ENCODE measurements around the gene NMNAT3.
"Not testable (repeated sequence)": the region's sequence is repeated elsewhere in the genome, so short reads cannot be mapped to it uniquely, and the experiment has no call there.

Gene NMNAT3

DNA sequence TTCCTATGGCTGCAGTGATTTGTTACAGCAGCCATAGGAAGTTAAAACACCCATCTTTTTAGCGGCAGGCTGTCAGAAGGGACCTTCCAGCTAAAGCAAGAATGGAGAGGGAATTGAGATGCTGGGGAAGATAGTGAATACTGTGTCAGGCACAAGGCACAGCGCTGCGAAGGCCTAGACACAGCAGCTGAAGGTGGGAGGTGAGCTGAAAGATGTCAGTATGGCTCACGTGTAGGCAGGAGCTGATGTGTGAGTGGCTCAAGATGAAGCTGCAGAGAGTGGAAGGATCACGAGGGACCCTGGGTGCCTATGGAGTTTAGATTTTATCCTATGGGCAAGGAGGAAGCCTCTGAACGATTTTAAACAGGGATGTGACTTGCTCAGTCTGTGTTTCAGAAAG lies 44.3 kb downstream of the NMNAT3 start:
- no peak for DNase-seq

DNA sequence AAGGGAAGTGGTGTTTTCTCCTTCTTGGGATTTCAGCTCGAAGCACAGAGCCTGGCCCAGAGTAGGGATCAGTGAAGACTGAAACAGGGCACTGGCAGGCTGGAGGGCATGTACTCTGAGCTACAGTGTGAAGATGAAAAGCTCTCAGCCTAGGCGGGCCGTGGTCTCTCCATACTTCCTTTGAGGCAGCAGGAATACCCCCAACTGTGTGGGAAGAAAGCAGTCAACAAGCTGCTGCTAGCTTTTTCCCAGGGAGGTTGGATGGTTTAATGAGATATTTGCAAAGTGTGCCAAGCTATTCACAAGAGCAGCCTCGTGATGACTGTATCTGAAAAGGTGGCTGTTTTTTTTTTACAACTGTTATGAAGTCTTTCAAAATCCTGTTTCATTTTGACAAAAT lies 47.2 kb downstream of the NMNAT3 start:
- DNase-seq = no peak

DNA sequence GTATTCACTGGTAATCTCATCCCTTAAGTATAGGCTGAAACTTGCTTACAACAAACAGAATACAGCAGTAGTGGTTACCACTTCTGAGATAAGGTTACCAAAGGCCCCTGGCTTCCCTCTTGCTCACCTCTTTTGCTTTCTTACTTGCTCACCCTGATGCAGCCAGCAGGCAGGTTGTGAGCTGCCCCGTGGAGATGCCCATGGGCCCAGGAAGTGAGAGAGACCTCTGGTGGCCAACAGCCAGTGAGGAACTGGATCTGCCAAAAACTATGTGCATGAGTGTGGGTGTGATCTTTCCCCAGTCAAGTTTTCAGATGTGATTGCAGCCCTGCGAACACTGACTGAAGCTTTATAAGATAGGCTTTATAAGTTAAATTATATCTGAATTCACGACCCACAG lies 48.7 kb downstream of the NMNAT3 start:
- DNase-seq = no peak

DNA sequence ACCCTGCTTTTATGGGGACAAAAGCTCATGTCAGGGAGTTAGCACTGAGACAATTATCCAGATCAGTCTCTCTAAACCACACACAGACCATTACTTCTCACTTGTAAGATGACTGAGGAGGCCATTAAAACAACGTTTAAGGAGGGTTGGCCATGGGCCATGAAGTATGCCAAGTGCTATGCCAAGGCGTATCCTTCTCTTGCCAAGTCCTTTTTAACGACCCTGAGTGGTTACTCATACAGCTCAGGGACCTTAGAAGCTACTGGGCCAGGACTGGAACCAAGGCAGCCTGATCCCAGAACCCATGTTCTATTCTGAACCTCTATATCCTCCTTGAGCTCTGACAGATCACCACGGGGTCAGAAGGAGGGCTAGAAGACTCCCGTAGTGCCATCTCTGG lies 50.0 kb downstream of the NMNAT3 start:
- no peak for DNase-seq

DNA sequence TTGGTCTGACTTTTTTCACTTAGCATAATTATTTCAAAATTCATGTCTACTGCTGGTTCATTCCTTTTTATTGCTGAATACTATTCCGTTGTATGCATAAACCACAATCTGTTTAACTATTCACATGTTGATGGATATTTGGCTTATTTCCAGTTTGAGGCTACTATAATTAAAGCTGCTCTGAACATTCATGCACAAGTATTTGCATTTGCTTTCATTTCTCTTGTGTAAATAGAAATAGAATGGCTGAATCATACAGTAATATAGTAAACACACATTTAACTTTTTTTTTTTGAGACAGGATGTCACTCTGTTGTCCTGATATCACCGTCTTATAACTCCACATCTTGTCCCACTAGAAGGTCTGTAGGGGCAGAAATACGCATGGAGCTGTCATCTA lies 57.3 kb downstream of the NMNAT3 start:
- DNase-seq = no peak

DNA sequence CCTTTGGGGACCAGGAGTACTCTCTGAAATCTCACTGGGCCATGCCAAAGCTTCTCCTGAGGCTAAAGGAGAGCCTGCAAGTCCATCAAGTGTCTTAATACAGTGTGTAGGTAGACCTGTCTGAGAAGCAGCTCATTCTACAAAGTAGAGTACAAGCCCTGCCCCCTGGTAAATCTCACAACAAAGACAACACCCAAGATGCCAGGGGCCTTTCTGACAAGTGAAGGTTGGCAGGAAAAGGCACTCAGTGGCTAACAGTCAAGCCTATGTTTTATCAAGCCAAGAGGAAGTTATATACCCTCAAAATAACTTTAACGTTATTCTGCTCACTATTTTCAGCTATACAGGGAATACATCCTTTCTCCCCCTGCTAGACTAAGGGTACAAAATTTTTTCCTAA lies 58.3 kb downstream of the NMNAT3 start:
- DNase-seq = no peak

DNA sequence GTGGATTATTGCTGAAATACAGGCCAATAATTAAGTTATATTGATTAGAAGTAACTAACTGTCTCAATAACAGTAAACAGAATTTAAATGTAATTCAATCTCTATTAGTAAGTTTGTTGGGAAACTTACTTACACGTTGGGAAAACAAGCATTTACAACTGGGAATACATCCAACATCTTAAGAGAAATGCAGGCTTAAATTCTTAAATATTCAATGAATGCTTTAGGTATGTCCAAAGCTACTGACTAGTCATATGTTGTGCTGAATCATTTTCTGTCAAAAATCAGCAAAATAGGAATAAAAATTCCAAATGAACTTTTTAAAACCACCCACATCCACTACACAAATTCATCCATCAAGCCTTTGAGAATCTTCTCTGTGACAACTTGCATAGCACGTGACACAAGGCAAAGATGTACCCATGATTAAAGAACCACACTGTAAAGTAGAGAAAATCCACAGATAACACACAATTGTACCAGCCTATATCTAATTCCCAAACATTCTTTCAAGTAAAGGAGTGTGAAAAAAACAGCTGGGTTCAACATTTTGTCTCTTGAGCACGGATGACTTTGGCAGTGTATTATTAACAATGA lies 60.0 kb downstream of the NMNAT3 start:
- DNase-seq = no peak

DNA sequence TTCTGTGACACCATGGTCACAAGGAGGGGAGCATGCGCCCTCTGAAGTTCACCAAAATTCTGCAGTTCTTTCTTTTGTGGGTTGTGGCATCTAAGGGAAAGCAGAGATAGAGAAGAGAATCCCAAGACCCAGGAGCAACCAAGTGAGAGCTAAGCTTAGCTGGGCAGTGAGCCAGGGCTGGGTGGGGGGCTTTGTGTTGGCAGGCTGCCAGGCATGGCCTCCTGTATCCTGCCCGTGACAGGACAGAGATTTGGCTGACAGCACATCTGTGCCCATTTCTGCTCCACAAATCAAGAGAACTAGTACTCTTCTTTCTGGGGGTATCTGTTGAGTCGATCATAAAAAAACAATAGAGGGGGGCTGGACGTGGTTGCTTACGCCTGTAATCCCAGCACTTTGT lies 66.2 kb downstream of the NMNAT3 start:
- no peak for DNase-seq

DNA sequence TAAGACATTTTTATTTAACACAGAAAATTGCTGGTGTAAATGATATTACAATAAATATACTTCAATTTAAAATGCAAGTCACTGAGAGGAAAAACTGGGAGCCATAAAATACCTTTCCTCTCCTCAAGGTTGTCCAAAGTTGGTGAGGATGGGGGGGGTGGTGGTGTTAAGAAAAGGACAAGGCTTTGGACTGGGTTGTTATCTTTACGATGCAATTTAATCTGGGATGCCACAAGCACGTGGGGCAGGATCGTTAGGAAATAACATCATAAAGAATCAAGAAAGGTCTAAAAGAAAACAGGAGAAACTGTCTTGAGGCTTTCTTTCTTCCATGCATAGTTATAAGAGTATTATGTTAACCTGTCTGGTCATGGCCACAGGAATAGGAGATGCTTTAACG lies 66.9 kb downstream of the NMNAT3 start:
- DNase-seq = no peak

DNA sequence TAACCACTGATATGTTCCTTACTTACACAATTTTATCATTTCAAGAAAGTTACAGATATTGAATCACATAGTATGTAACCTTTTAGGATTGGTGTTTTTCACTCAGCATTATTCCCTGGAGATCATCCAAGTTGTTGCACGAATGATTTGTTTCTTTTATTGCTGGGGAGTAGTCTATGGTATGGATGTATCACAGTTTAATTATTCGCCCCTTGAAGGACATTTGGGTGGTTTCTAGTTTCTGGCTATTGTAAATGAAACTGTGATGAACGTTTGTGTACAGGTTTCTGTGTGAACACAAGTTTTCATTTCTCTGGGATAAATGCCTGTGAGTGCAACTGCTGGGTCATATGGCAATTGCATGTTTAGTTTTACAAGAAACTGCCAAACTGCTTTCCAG lies 68.8 kb downstream of the NMNAT3 start:
- no peak for DNase-seq

DNA sequence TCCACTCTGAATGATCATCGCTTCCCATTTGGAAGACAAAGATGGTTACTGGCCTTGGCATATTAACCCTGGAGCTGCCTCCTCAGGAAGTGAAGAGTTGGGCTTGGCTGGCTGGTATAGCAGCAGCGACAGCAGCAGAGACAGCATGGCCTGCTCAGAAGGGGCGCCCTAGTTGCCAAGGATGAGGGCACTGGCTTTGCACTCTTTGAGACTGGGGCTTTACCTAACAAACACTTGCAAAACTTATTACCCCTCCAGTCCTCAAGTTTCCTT lies 69.7 kb downstream of the NMNAT3 start:
- DNase-seq = no peak

DNA sequence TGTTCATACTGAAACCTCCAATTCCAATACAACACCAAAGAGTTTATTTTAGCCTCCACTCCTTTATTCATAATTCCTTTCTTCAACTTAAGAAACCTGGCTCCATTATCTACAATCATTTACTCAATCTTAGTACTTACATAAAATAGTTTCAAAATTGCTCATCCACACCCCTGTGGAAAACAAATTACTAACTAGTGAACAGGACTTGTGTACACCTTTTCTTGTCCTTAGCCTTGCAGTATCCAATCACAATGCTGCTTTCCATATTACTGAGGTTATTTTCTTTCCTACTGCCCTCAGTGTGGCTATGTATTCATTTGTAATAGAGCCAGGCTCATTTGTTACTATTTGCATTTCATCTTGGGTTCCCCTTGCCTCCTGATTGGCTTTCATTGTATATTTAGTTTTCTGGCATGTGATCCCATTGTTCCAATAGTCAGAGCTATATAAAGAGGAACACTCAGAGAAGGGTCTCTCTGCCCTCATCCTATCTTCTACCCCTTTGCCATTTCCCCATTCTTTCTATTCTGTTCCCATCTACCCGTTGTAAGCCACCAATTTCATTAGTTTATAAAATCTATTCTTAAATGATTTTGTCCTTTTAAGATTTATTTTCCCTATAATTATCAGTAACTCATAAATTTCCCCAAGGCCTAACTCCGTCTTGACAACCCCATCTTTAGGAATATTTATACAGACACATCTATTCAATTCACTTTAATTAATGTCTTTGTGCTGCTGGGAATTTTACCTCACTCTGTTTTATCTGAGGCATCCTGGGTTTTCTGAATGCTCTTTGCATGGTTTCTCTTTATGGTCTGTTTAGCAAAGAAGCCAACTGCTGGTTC lies 70.3 kb downstream of the NMNAT3 start:
- DNase-seq = no peak

DNA sequence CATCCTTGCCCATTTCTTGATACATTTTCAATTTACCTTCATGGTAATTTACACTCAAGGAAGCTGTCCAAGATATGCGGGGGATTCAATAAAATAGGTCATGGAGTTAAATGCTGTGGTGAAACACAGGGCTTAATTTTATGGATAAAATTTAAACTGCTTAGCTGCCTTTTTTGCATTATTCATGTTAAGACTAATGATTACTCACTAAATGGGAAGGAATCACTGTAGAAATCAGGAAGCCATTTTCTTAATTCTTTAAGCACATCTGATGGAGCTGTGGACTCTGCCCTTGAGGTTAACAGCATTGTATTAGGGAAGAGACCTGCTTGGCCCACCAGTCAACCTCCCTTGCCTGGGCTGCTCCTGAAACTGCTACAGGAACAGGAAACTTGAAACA lies 75.8 kb downstream of the NMNAT3 start:
- DNase-seq = no peak

DNA sequence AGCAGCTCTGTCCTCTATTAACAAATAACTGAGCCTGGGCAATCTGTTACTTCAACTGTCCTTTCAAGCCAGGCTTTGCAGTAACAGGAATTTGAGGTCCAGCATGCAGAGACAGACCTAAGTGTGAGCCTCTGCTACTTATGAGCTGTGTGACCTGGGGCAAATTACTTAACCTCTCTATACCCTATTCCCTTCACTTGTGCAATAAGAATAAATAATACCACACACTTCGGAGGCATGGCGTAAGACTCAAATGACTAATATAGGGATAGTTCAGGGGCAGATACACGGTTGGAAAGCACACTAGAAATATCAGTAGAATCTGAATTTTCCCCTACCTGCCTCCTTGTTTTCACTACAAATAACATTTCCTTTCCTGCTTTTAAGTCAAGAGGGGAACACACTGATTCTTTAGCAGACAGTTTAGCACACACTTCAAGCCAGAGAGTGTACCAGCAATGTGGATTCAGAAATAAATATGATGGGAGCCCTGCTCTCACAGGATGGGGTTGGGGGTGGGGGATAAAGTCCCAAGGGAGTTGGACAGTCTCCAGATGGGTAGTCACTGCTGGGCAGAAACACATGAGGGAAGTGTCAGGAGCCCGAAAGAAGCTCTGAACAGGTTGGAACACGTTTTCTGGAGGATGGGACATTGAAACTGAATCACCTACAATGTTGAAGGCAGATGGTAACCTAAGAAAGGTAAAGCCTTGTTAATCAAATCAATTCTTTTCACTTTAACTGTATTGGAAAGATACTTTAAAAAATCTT lies 76.4 kb downstream of the NMNAT3 start:
- DNase-seq = no peak

DNA sequence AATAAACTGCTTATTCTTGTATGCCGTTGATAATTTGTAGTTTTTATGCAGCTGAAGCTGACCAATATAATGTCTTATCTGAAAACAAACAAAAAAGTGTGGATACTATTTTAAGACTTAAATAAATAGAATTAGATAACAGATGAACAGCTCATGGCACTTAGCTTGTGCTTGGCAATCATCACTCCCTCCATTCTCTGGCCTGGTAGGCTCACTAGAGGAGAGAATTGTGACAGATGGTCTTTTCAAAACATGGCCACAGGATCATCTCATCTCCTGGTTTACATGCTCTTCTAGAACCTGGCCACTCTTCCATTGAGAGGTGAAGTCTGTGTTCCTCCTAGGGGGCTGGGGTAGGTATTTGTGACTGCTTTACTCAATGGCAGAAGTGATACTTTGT lies 79.8 kb downstream of the NMNAT3 start:
- DNase-seq = no peak

DNA sequence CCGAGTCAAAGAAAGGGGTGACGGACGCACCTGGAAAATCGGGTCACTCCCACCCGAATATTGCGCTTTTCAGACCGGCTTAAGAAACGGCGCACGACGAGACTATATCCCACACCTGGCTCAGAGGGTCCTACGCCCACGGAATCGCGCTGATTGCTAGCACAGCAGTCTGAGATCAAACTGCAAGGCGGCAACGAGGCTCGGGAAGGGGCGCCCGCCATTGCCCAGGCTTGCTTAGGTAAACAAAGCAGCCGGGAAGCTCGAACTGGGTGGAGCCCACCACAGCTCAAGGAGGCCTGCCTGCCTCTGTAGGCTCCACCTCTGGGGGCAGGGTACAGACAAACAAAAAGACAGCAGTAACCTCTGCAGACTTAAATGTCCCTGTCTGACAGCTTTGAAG lies 86.6 kb downstream of the NMNAT3 start:
- DNase-seq = not testable (repeated sequence)

DNA sequence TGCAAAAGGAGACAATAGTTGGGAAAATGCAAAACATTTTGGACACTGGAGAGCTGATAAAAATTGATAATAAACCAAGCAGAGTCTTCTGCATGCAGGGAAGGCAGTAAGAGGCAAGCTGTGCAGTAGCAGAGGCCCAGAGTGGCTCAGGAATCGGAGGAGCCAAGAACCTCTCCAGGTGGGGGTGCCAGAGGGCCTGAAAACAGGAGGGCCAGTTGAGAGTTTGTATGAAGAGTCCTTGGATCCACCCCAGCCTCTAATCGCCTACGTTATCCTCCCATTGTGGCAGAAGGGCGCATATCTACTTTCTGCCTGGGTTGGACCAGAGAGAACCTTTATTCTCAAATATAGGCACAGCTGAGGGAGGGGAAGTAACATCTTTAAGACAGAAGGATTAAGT lies 89.3 kb downstream of the NMNAT3 start:
- no peak for DNase-seq

DNA sequence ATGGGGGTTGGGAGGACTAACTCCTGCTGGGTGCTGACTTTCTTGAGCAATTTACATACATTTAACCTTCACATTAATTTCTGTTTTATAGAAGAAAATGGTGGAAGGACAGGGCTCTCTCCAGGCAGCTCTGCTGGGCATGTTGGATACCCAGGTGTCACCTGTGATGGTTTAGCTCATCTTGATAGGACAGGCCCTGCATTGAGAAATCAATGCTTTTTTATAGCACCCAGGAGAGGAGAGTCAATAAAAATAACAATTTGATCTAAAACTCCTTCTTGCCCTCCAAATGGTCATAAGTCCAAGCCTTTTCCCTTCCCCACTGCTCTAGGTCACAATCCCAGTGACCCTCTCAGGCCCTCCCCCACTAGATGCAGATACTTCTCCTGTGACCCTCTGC lies 90.0 kb downstream of the NMNAT3 start:
- no peak for DNase-seq

DNA sequence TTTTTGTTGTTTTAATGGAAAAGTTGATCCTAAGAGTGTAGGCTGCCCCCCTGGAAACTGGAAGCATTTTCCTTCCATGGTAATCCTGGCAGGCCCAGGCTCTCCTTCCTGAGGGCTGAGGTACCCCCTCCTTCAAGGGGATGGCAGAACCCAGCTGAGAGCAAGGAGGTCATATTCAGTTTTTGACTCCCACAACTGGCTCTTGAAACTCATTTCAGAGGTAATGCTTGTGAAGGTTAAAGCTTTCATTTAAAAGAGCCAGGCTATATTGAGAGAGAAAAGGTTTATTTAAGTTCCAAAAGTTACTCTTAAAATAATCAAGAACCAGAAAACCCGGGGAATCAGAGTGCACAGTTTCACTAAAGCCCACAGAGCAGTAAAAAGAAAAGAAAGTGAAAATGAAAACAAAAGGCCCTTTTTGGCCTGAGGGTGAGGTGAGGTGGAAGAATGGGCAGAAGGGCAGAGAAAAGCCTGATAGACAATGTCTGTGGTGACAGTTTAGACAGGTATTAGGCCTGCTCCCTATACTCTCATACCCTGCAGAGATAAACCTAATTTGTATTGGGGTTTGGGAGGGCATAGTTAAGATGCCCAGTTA lies 91.3 kb downstream of the NMNAT3 start:
- no peak for DNase-seq

DNA sequence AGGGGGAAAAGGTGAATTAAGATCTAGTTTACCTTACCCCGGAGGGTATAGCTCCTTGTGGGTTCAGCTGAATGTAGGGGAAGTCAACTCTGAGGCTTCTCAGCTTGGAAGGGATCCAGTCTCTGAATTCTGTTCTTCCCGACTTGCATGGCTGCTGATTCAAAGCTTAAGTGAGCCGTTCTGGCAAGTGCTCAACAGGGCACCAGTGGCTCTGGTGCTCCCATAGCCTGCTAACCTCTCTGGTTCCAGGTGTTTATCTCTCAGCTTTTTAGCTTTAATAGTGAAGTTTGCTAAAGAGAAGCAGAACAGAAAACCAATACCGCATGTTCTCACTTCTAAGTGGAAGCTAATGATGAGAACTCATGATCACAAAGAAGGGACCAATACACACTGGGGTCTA lies 92.0 kb downstream of the NMNAT3 start:
- no peak for DNase-seq

DNA sequence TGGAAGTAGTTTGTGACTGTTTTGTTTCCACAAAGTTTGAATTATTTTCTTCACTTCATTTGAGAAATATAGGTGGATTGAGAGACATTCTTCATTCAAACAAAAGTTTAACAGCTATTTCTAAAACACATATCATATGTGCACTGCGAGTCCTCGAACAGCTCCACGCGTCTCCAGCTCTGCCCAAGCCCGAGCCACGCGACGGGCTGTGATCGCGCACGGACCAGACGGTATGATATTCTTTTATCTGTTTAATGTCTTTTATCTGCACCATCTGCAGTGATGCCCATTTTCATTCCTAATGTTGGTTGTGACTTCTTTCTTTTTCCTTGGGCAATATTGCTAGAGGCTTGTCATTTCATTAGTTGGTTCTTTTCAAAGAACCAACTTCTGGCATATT lies 94.1 kb downstream of the NMNAT3 start:
- DNase-seq = not testable (repeated sequence)

DNA sequence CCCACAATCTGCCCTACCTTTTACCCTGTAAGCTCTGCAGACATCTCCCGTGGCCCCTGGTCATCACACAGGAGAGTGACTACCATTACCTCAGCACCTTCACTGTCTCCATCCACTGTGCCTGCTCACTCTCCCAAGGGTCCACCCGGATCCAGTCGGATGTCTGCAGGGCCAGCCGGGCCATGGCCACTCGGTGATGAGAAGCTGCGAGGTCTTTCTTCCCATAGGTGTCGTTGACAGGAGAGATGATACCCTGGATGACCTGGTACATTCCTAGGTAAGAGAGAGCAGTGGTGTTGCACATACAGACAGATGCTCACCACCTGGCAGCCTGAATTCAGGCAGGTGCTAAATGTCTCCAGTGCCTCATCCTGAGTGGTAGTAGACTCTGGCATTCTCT lies 99.0 kb downstream of the NMNAT3 start:
- DNase-seq = no peak

DNA sequence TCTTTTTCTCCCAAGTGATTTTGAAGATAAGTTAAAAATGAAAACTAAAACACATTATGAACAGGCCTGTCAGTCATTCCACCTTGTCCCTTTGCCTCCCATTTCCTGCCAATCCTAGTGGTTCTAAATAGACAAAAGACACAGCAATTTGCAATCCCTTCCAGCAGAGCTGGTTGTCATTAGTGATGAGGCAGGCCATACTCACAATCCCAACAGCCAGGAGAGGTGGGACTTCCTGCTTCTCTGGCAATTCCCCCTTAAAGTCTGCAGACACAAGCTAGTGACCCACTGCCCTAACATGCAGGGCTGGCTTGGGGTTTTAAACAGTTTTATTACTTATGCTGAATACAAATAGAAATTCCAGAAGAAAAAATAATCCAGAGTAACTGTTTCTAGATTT lies 99.9 kb downstream of the NMNAT3 start:
- DNase-seq = no peak

DNA sequence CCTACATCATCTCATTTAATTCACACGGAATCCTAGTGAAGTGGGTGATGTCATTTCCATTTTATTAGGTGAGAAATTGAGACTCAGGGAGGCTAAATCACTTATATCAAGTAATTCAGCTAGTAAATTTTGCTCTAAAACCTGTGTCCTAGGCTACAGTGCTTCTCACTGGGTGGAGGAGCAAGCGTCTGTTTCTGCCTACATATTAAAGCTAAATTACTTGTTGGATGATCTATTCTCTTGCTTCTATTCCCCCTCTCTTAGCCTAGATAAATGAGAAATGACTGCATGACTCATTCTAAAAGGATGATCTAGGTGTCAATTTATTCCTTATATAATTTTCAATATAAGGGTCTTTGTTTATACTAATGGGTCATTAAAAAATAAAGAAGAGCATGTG lies 100.4 kb downstream of the NMNAT3 start:
- DNase-seq = no peak

All from midbrain (tissue), 1 donor.